Suprapubic skin (tissue), 4 donors: ENCODE data around the gene TRIM69. TPM values are rescaled to one million over a fixed set of nuclear protein-coding genes. Genes with fewer than 3 reads are reported as not detected.

ENCODE experiments used
- DNase-seq, 2 donors: peaks; one replicate each; pipeline ENCODE4 v3.0.0-alpha.2; 2019; ENCODE audit warnings: low spot score in 2 of 2
- H3K27ac ChIP-seq: fragments of 200-600 bp; sonication (generic); one replicate; pipeline ENCODE4 v1.5.1; 2019
- H3K27me3 ChIP-seq: fragments of 200-600 bp; sonication (generic); one replicate; pipeline ENCODE4 v1.5.1; 2019
- H3K36me3 ChIP-seq: fragments of 200-600 bp; sonication (generic); one replicate; pipeline ENCODE4 v1.5.1; 2019
- H3K4me1 ChIP-seq: fragments of 200-600 bp; sonication (generic); one replicate; pipeline ENCODE4 v1.5.1; 2019
- H3K4me3 ChIP-seq: fragments of 200-600 bp; sonication (generic); one replicate; pipeline ENCODE4 v1.5.1; 2019; ENCODE audit warnings: mild to moderate bottlenecking
- H3K9me3 ChIP-seq: fragments of 200-600 bp; sonication (generic); one replicate; pipeline ENCODE4 v1.5.1; 2019
- EP300 ChIP-seq: sonication (generic); formaldehyde crosslinking; IDR thresholded peaks from one replicate; pipeline ENCODE4 v1.6.1; 2017; ENCODE audit warnings: antibody characterized with exemption
- POLR2A ChIP-seq, 2 donors: fragments of 450-650 bp; IDR thresholded peaks; one replicate each; pipeline ENCODE4 v1.6.1; 2017; ENCODE audit warnings: antibody characterized with exemption in 2 of 2, mild to moderate bottlenecking in 2 of 2, moderate library complexity in 2 of 2
- POLR2AphosphoS5 ChIP-seq, 3 donors: sonication (generic); formaldehyde crosslinking; IDR thresholded peaks; one replicate each; pipeline ENCODE4 v1.6.1; 2017; ENCODE audit warnings: antibody characterized with exemption in 3 of 3
- WGBS: methylation state at CpG from one replicate; pipeline ENCODE4 v1.1.5; 2018; 5-methylcytosine and 5-hydroxymethylcytosine counted together
- total RNA-seq, 4 donors: library from RNA; depleted of rRNA; stranded (reverse); fragments of >200 nt; gene quantifications; one replicate each; pipeline ENCODE4 v1.1.0, GENCODE V29; 2016
- TF ChIP-seq, protein P1 (sequence below), 2 donors: fragments of 200-600 bp in 1 of 2; fragments of 450-650 bp in 1 of 2; sonication (generic) in 1 of 2; IDR thresholded peaks; one replicate each; pipeline ENCODE4 v1.5.1; 2016 to 2019; ENCODE audit warnings: antibody characterized with exemption in 2 of 2, mild to moderate bottlenecking in 1 of 2, moderate library complexity in 1 of 2

TRIM69 gene
- total RNA-seq, 4 donors from 2014 or later = 9.1 to 10.6 (median 9.8) TPM

DNA sequence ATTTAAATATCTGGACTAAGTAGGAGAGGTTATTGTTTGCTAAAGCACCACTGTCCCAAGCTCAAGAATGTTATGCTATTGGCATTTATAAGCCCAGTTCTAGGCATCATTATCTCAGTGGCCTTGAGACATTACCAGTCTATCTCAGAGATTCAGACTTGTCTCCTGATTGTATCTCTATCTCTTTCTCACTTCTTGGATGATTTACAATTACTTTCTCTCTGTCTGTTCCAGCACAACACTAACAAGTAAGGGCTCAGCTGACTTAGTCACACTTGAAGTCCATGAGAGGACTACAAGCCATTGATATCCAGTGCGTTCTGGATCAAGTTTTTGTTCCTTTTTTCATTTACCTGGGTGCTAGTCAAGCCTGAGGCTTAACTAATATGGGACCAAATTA is 60.2 kb downstream of the TRIM69 start:
- no peaks in the 10 kb centered on the region for H3K9me3 ChIP-seq
- H3K4me1 ChIP-seq = no peaks in the 10 kb centered on the region
- H3K36me3 ChIP-seq = no peaks in the 10 kb centered on the region
- H3K4me3 ChIP-seq = no peak overlapping the region
- no peaks in the 10 kb centered on the region for H3K27me3 ChIP-seq
- no peak overlapping the region for H3K27ac ChIP-seq
- DNase-seq = no peak
- 50% methylated on average over 1 of the region's 1 CpG for WGBS
- TF ChIP-seq, protein P1, sequence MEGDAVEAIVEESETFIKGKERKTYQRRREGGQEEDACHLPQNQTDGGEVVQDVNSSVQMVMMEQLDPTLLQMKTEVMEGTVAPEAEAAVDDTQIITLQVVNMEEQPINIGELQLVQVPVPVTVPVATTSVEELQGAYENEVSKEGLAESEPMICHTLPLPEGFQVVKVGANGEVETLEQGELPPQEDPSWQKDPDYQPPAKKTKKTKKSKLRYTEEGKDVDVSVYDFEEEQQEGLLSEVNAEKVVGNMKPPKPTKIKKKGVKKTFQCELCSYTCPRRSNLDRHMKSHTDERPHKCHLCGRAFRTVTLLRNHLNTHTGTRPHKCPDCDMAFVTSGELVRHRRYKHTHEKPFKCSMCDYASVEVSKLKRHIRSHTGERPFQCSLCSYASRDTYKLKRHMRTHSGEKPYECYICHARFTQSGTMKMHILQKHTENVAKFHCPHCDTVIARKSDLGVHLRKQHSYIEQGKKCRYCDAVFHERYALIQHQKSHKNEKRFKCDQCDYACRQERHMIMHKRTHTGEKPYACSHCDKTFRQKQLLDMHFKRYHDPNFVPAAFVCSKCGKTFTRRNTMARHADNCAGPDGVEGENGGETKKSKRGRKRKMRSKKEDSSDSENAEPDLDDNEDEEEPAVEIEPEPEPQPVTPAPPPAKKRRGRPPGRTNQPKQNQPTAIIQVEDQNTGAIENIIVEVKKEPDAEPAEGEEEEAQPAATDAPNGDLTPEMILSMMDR (IDR thresholded peaks at IDR 0.05) = no peak
- TF ChIP-seq POLR2A (IDR thresholded peaks at IDR 0.05) = no peak
- no peak for TF ChIP-seq POLR2AphosphoS5 (IDR thresholded peaks at IDR 0.05)
- TF ChIP-seq EP300 = no peak

DNA sequence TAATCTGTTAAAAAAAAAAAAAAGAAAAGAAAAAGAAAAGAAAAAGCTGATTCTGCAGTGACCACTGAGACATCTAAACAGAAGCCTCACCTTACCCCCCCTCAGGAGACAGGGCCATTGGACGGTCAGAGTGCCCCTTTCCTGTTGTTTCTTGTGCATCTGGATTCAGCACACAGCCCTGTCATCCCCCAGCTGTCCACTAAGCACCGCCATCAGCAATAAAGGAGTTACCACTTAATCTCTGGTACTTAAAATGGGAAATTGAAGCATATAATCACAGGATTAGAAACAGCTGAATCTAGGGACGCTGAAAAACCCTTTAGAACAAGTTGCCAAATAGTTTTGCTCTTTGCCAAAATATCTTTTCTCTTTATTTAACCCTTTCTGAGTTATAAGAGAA is 62.5 kb downstream of the TRIM69 start:
- no peak for DNase-seq
- TF ChIP-seq POLR2A (IDR thresholded peaks at IDR 0.05) (no peak), POLR2AphosphoS5 (IDR thresholded peaks at IDR 0.05) (no peak), EP300 (no peak)
- TF ChIP-seq, protein P1 (IDR thresholded peaks at IDR 0.05) = no peak
- Histone ChIP-seq H3K4me3 (no peak overlapping the region), H3K9me3 (no peaks in the 10 kb centered on the region), H3K27me3 (no peaks in the 10 kb centered on the region), H3K27ac (no peak overlapping the region), H3K36me3 (no peaks in the 10 kb centered on the region), H3K4me1 (no peaks in the 10 kb centered on the region)
- 14% methylated on average over 3 of the region's 3 CpGs for WGBS

DNA sequence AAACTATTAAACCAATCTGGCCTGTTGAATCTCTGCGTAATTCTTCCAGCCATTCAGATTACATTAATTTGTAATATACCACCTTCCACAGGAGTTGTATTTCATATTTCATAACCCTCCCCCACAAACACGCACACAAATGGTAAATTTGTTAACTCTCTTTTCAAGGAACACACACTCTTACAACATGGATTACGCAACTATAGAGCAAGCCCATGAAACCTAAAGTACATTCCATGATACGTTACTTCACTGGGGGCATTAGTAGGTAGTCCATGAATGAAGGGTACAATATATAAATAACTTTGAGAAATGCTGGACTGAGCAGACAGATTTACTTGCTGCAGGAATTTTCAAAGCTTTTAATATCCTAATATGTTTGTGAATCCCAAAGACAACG is 65.0 kb downstream of the TRIM69 start:
- no peak overlapping the region for H3K4me3 ChIP-seq
- TF ChIP-seq, protein P1 (IDR thresholded peaks at IDR 0.05) = no peak
- TF ChIP-seq EP300 (no peak), POLR2AphosphoS5 (IDR thresholded peaks at IDR 0.05) (no peak), POLR2A (IDR thresholded peaks at IDR 0.05) (no peak)
- 83% methylated on average over 5 of the region's 5 CpGs for whole genome bisulfite sequencing
- no peaks in the 10 kb centered on the region for H3K36me3 ChIP-seq
- DNase-seq = no peak
- no peaks in the 10 kb centered on the region for H3K4me1 ChIP-seq
- no peaks in the 10 kb centered on the region for H3K9me3 ChIP-seq
- H3K27ac ChIP-seq = no peak overlapping the region
- no peaks in the 10 kb centered on the region for H3K27me3 ChIP-seq

DNA sequence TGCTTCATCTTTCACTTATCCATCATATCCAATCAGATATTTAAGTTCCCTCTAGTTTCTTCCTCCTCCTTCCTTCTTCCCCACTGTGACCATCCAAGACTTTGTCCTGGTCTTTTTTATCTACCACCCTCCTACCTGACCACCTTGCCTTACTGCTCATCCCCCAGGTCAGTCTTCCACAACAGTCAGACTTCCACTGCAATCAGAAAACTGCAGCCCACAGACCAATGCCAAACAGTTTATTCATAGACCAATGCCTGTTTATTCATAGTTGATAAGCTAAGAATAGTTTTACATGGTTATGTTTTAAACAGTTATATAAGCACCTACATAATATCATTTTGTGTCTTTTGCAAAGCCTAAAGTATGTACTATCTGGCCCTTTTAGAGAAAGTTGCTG is 65.5 kb downstream of the TRIM69 start:
- no peak overlapping the region for H3K4me3 ChIP-seq
- no peaks in the 10 kb centered on the region for H3K9me3 ChIP-seq
- no peaks in the 10 kb centered on the region for H3K4me1 ChIP-seq
- H3K27me3 ChIP-seq = no peaks in the 10 kb centered on the region
- TF ChIP-seq POLR2A (IDR thresholded peaks at IDR 0.05) (no peak), POLR2AphosphoS5 (IDR thresholded peaks at IDR 0.05) (no peak), EP300 (no peak)
- TF ChIP-seq, protein P1 (IDR thresholded peaks at IDR 0.05) = no peak
- no peaks in the 10 kb centered on the region for H3K36me3 ChIP-seq
- H3K27ac ChIP-seq = no peak overlapping the region
- no peak for DNase-seq

DNA sequence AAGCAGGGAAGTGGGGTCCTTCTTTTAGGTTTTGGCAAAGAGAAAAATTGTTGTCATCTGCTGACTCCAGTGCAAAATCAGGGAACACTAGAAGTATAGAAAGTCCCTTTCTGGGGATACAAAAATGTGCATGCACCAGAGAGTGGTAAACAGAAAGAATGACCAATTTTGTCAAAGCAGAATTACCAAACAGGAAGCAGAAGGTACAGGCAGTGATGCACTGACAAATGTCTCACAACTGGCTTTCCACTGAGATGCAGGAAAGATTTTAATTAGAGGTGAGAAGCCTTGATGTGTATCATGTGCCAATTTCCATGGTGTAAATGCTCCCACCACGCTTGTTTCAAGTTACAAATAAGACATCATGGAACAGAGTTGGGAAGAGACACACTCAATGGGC is 66.0 kb downstream of the TRIM69 start:
- TF ChIP-seq, protein P1 (IDR thresholded peaks at IDR 0.05) = no peak
- TF ChIP-seq POLR2AphosphoS5 (IDR thresholded peaks at IDR 0.05) = no peak
- no peak for TF ChIP-seq EP300
- no peak for TF ChIP-seq POLR2A (IDR thresholded peaks at IDR 0.05)
- no peak overlapping the region for H3K4me3 ChIP-seq
- no peaks in the 10 kb centered on the region for H3K9me3 ChIP-seq
- H3K36me3 ChIP-seq = no peaks in the 10 kb centered on the region
- WGBS = 59% methylated on average over 1 of the region's 1 CpG
- DNase-seq = no peak
- no peaks in the 10 kb centered on the region for H3K27me3 ChIP-seq
- H3K27ac ChIP-seq = no peak overlapping the region
- no peaks in the 10 kb centered on the region for H3K4me1 ChIP-seq
